ENCODE data around the gene EPB41L5. TPM values are rescaled to one million over a fixed set of nuclear protein-coding genes. Genes with fewer than 3 reads are reported as not detected.

EPB41L5 gene
- total RNA-seq, 2 experiments from 2014 or later, result 5.6 to 14.1 TPM

- no peaks in the 10 kb centered on the region for H3K36me3 ChIP-seq (ENCODE audit: insufficient read depth, low read length)
- H3K9me3 ChIP-seq (ENCODE audit: low read length), result no peaks in the 10 kb centered on the region
- intact Hi-C loops (cut with micrococcal nuclease; ENCODE audit: unreplicated experiment), result loop anchor here (2.0 to 5.0 kb wide), 2 partner anchors 95 to 356 kb away; partner anchors contain the start of gene EPB41L5
- no peaks in the 10 kb centered on the region for H3K9me2 ChIP-seq (ENCODE audit: insufficient read depth, low read length)
- no peaks in the 10 kb centered on the region for H4K20me1 ChIP-seq (ENCODE audit: insufficient read depth, low read length)
- TF ChIP-seq, protein P1, sequence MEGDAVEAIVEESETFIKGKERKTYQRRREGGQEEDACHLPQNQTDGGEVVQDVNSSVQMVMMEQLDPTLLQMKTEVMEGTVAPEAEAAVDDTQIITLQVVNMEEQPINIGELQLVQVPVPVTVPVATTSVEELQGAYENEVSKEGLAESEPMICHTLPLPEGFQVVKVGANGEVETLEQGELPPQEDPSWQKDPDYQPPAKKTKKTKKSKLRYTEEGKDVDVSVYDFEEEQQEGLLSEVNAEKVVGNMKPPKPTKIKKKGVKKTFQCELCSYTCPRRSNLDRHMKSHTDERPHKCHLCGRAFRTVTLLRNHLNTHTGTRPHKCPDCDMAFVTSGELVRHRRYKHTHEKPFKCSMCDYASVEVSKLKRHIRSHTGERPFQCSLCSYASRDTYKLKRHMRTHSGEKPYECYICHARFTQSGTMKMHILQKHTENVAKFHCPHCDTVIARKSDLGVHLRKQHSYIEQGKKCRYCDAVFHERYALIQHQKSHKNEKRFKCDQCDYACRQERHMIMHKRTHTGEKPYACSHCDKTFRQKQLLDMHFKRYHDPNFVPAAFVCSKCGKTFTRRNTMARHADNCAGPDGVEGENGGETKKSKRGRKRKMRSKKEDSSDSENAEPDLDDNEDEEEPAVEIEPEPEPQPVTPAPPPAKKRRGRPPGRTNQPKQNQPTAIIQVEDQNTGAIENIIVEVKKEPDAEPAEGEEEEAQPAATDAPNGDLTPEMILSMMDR (conservative IDR thresholded peaks at IDR 0.05; ENCODE audit: low read length), result no peak
- no peak for TF ChIP-seq EZH2phosphoT487 (IDR thresholded peaks at IDR 0.05; ENCODE audit: borderline replicate concordance, low read depth, low read length)
- no peaks in the 10 kb centered on the region for H3K79me2 ChIP-seq (ENCODE audit: insufficient read depth, low read depth, low read length)
- CTCF ChIA-PET (ENCODE audit: unreplicated experiment), result interaction anchor here (3.1 kb wide), 1 partner anchor 68 kb away, joined by 22 read pairs; no protein-coding TSS in a partner anchor
- no peak overlapping the region for H2AFZ ChIP-seq (ENCODE audit: low read length)
- H3K4me3 ChIP-seq (ENCODE audit: low read depth, low read length, poor library complexity, severe bottlenecking), result no peak overlapping the region
- no peak for DNase-seq (ENCODE audit: low spot score)
- H3K27ac ChIP-seq (ENCODE audit: low read depth, low read length, poor library complexity, severe bottlenecking), result no peak overlapping the region
- H3K4me1 ChIP-seq (ENCODE audit: insufficient read depth, low read length, poor library complexity, severe bottlenecking), result peaks cover 17% of the 10 kb centered on the region
- no TSS peak for BruUV-seq (replicated peaks)
- no peak overlapping the region for H3K4me2 ChIP-seq (ENCODE audit: low read length)
- POLR2A ChIA-PET, result interaction anchor here (0.7 to 2.3 kb wide), 2 partner anchors 68 to 1733 kb away, joined by 3 to 16 read pairs; no protein-coding TSS in a partner anchor
Measured at GRCh38 chr2:120108049-120108448, 95.2 kb downstream of the EPB41L5 start.

DNA sequence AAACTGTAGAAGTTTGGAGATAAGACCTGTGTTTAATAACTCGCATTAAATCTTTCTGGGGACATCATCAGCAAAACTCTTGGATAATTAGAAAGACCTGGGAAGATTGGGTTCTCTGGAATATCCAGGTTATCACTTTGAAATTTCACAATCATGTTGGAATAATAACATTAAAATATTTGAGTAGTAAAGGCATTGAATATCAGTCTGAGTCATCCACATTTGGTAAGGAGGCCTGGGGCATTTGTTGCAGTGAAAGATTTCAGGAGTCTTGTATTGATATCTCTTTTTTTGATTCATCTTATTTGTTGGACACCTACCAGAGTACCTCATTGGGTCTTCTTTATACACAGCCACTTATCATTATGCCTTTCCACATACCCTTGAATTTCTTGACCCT lies 95.9 kb downstream of the EPB41L5 start:
- peak overlapping the region; percentile 83; the same call in 1 of the 2 replicates for H2AFZ ChIP-seq (ENCODE audit: low read length)
- no peak overlapping the region for H3K27ac ChIP-seq (ENCODE audit: low read depth, low read length, poor library complexity, severe bottlenecking)
- TF ChIP-seq, protein P1 (conservative IDR thresholded peaks at IDR 0.05; ENCODE audit: low read length), result no peak
- TF ChIP-seq EZH2phosphoT487 (IDR thresholded peaks at IDR 0.05; ENCODE audit: borderline replicate concordance, low read depth, low read length), result no peak

More for the DNA sequence above, 95.9 kb downstream of the EPB41L5 start:
- Histone ChIP-seq H3K9me3 (ENCODE audit: low read length) (no peaks in the 10 kb centered on the region), H4K20me1 (ENCODE audit: insufficient read depth, low read length) (no peaks in the 10 kb centered on the region), H3K4me1 (ENCODE audit: insufficient read depth, low read length, poor library complexity, severe bottlenecking) (peaks cover 17% of the 10 kb centered on the region), H3K4me3 (ENCODE audit: low read depth, low read length, poor library complexity, severe bottlenecking) (no peak overlapping the region), H3K9me2 (ENCODE audit: insufficient read depth, low read length) (no peaks in the 10 kb centered on the region), H3K79me2 (ENCODE audit: insufficient read depth, low read depth, low read length) (no peaks in the 10 kb centered on the region), H3K4me2 (ENCODE audit: low read length) (peak overlapping the region; percentile 71), H3K36me3 (ENCODE audit: insufficient read depth, low read length) (no peaks in the 10 kb centered on the region)
- ChIA-PET POLR2A (interaction anchor here (1.0 to 2.3 kb wide), 3 partner anchors 8 to 68 kb away, joined by 3 to 16 read pairs (median 3); no protein-coding TSS in a partner anchor), CTCF (ENCODE audit: unreplicated experiment) (interaction anchor here (3.1 kb wide), 1 partner anchor 67 kb away, joined by 22 read pairs; no protein-coding TSS in a partner anchor)
- intact Hi-C loops (cut with micrococcal nuclease; ENCODE audit: unreplicated experiment), result loop anchor here (1.0 to 5.0 kb wide), 4 partner anchors 69 to 356 kb away; partner anchors contain the start of gene EPB41L5
- DNase-seq (ENCODE audit: low spot score), result no peak
- BruUV-seq (replicated peaks), result no TSS peak
